Measurements from ENCODE around the gene FGFBP1. TPM values are rescaled to one million over a fixed set of nuclear protein-coding genes. Genes with fewer than 3 reads are reported as not detected.

FGFBP1 gene
- polyA plus RNA-seq, 1 donor from 2014 or later = not detected

DNA sequence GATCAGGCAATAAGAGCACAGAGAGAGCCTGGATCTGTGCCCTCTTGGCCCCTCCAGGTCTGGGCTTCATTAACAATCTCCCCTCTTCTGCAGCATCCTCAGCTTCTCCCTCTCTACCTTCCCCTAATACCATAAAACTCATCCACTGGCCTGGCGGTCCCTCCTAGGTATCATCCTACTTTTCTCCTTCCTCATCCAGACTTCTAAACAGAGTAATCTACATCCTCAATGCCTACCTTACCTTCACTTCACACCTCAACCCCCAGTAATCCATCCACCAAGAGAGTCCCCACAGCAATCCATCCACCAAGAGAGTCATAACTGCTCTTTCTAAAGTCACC is 17.0 kb downstream of the FGFBP1 start:
- Histone ChIP-seq H3F3A (ENCODE audit: insufficient read depth, low read length, poor library complexity, severe bottlenecking) (no peaks in the 10 kb centered on the region), H3K79me2 (replicated peaks; ENCODE audit: insufficient read depth, low read length) (no peaks in the 10 kb centered on the region), H3K9me2 (ENCODE audit: insufficient read depth, low read length) (no peaks in the 10 kb centered on the region), H3K27ac (ENCODE audit: low read length) (no peak overlapping the region), H3K36me3 (ENCODE audit: insufficient read depth, low read length) (no peaks in the 10 kb centered on the region), H3K9me3 (ENCODE audit: low read length) (no peaks in the 10 kb centered on the region), H3K9ac (ENCODE audit: low read length) (no peak overlapping the region), H3K4me2 (ENCODE audit: low read length) (no peak overlapping the region), H3K4me3 (ENCODE audit: low read length) (no peak overlapping the region), H3K27me3 (ENCODE audit: insufficient read depth, low read depth, low read length) (no peaks in the 10 kb centered on the region), H4K20me1 (ENCODE audit: insufficient read depth) (no peaks in the 10 kb centered on the region), H2AFZ (ENCODE audit: low read depth, low read length) (no peak overlapping the region)
- TF ChIP-seq SMC3 (conservative IDR thresholded peaks at IDR 0.05; ENCODE audit: poor library complexity) (no peak), POLR2AphosphoS5 (IDR thresholded peaks at IDR 0.05) (no peak), MXI1 (conservative IDR thresholded peaks at IDR 0.05; ENCODE audit: poor library complexity, severe bottlenecking) (no peak), EZH2 (IDR thresholded peaks at IDR 0.05; ENCODE audit: borderline replicate concordance, insufficient read depth, low read length, poor library complexity, severe bottlenecking) (no peak), REST (IDR thresholded peaks at IDR 0.05; ENCODE audit: borderline replicate concordance) (no peak), RAD21 (conservative IDR thresholded peaks at IDR 0.05) (no peak), TAF1 (IDR thresholded peaks at IDR 0.05; ENCODE audit: low read depth) (no peak), CTCF (IDR thresholded peaks at IDR 0.05; ENCODE audit: poor library complexity, severe bottlenecking) (no peak), EP300 (conservative IDR thresholded peaks at IDR 0.05; ENCODE audit: poor library complexity, severe bottlenecking) (no peak)

- H3K9me2 ChIP-seq (ENCODE audit: insufficient read depth, low read length) = no peaks in the 10 kb centered on the region
- H3K27ac ChIP-seq (ENCODE audit: low read length) = no peak overlapping the region
- H3K36me3 ChIP-seq (ENCODE audit: insufficient read depth, low read length) = no peaks in the 10 kb centered on the region
- no peaks in the 10 kb centered on the region for H3F3A ChIP-seq (ENCODE audit: insufficient read depth, low read length, poor library complexity, severe bottlenecking)
- H3K9me3 ChIP-seq (ENCODE audit: low read length) = no peaks in the 10 kb centered on the region
- no peak for TF ChIP-seq EP300 (conservative IDR thresholded peaks at IDR 0.05; ENCODE audit: poor library complexity, severe bottlenecking)
- no peak for TF ChIP-seq CTCF (IDR thresholded peaks at IDR 0.05; ENCODE audit: poor library complexity, severe bottlenecking)
- no peak for TF ChIP-seq EZH2 (IDR thresholded peaks at IDR 0.05; ENCODE audit: borderline replicate concordance, insufficient read depth, low read length, poor library complexity, severe bottlenecking)
- no peaks in the 10 kb centered on the region for H3K79me2 ChIP-seq (replicated peaks; ENCODE audit: insufficient read depth, low read length)
- H2AFZ ChIP-seq (ENCODE audit: low read depth, low read length) = no peak overlapping the region
- no peaks in the 10 kb centered on the region for H4K20me1 ChIP-seq (ENCODE audit: insufficient read depth)
- H3K9ac ChIP-seq (ENCODE audit: low read length) = no peak overlapping the region
- H3K27me3 ChIP-seq (ENCODE audit: insufficient read depth, low read depth, low read length) = no peaks in the 10 kb centered on the region
- H3K4me2 ChIP-seq (ENCODE audit: low read length) = no peak overlapping the region
- H3K4me3 ChIP-seq (ENCODE audit: low read length) = no peak overlapping the region
Observed at GRCh38 chr4:15920723-15921591, 17.6 kb downstream of the FGFBP1 start.

Measured in neural cell (in vitro differentiated cells).